ENCODE data around the gene AKAP6. TPM values are rescaled to one million over a fixed set of nuclear protein-coding genes. Genes with fewer than 3 reads are reported as not detected.

Gene AKAP6
- total and polyA plus RNA-seq, 2 experiments from 2014 or later, result 0.38 to 0.42 TPM

DNA sequence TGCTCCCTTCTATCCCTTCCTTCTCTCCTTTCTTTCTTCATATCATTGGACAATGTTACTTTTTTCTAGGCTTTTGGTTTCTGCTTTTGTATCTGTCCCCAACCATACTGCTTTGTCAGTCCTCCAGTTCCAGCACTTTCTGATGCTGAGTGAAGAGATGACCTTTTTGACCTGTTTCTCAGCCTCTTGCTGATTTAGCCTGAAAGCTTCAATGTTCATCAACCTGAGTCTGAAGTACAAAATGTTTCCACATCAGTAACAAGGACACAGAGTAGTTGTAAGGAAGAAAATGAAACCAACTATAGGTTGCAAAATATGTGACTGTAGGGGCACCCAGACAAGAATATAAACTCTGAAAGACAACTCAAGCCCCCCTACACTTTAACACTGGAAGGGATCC is 25.2 kb upstream of the AKAP6 start:
- no peak for ATAC-seq
- H3K27ac ChIP-seq (ENCODE audit: low read depth), result no peak overlapping the region
- Mint-ChIP-seq H3K9me3 (no peaks in the 10 kb centered on the region), H3K27me3 (ENCODE audit: insufficient read depth, low read depth, poor library complexity) (no peaks in the 10 kb centered on the region), H3K27ac (no peak overlapping the region), H3K4me3 (no peak overlapping the region), H3K36me3 (ENCODE audit: low read depth) (no peaks in the 10 kb centered on the region), H3K4me1 (no peaks in the 10 kb centered on the region)
- H3F3A ChIP-seq (replicated peaks; ENCODE audit: low read depth), result no peaks in the 10 kb centered on the region
- H4K20me1 ChIP-seq (replicated peaks; ENCODE audit: insufficient read depth), result no peaks in the 10 kb centered on the region
- H3K4me2 ChIP-seq, result no peak overlapping the region
- no peak for DNase-seq (ENCODE audit: low spot score)
- H3K4me1 ChIP-seq (ENCODE audit: insufficient read depth), result no peaks in the 10 kb centered on the region
- no peak overlapping the region for H2AFZ ChIP-seq
- no peaks in the 10 kb centered on the region for H3K9me2 ChIP-seq (ENCODE audit: insufficient read depth)
- no peaks in the 10 kb centered on the region for H3K36me3 ChIP-seq (ENCODE audit: insufficient read depth)
- H3K79me2 ChIP-seq (replicated peaks; ENCODE audit: insufficient read depth), result no peaks in the 10 kb centered on the region
- no peaks in the 10 kb centered on the region for H3K27me3 ChIP-seq (ENCODE audit: insufficient read depth)
- TF ChIP-seq EZH2phosphoT487 (IDR thresholded peaks at IDR 0.05; ENCODE audit: unreplicated experiment) (no peak), ZNF331 (CRISPR knock-in tag; IDR thresholded peaks at IDR 0.05; ENCODE audit: low read depth) (no peak), NANOG (IDR thresholded peaks at IDR 0.05; ENCODE audit: borderline replicate concordance) (no peak), POLR2AphosphoS5 (IDR thresholded peaks at IDR 0.05; ENCODE audit: low read depth) (no peak)
- TF ChIP-seq, protein P1, sequence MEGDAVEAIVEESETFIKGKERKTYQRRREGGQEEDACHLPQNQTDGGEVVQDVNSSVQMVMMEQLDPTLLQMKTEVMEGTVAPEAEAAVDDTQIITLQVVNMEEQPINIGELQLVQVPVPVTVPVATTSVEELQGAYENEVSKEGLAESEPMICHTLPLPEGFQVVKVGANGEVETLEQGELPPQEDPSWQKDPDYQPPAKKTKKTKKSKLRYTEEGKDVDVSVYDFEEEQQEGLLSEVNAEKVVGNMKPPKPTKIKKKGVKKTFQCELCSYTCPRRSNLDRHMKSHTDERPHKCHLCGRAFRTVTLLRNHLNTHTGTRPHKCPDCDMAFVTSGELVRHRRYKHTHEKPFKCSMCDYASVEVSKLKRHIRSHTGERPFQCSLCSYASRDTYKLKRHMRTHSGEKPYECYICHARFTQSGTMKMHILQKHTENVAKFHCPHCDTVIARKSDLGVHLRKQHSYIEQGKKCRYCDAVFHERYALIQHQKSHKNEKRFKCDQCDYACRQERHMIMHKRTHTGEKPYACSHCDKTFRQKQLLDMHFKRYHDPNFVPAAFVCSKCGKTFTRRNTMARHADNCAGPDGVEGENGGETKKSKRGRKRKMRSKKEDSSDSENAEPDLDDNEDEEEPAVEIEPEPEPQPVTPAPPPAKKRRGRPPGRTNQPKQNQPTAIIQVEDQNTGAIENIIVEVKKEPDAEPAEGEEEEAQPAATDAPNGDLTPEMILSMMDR (conservative IDR thresholded peaks at IDR 0.05; ENCODE audit: low read depth in 2 of 2), result no peak
- TF ChIP-seq, protein P2, sequence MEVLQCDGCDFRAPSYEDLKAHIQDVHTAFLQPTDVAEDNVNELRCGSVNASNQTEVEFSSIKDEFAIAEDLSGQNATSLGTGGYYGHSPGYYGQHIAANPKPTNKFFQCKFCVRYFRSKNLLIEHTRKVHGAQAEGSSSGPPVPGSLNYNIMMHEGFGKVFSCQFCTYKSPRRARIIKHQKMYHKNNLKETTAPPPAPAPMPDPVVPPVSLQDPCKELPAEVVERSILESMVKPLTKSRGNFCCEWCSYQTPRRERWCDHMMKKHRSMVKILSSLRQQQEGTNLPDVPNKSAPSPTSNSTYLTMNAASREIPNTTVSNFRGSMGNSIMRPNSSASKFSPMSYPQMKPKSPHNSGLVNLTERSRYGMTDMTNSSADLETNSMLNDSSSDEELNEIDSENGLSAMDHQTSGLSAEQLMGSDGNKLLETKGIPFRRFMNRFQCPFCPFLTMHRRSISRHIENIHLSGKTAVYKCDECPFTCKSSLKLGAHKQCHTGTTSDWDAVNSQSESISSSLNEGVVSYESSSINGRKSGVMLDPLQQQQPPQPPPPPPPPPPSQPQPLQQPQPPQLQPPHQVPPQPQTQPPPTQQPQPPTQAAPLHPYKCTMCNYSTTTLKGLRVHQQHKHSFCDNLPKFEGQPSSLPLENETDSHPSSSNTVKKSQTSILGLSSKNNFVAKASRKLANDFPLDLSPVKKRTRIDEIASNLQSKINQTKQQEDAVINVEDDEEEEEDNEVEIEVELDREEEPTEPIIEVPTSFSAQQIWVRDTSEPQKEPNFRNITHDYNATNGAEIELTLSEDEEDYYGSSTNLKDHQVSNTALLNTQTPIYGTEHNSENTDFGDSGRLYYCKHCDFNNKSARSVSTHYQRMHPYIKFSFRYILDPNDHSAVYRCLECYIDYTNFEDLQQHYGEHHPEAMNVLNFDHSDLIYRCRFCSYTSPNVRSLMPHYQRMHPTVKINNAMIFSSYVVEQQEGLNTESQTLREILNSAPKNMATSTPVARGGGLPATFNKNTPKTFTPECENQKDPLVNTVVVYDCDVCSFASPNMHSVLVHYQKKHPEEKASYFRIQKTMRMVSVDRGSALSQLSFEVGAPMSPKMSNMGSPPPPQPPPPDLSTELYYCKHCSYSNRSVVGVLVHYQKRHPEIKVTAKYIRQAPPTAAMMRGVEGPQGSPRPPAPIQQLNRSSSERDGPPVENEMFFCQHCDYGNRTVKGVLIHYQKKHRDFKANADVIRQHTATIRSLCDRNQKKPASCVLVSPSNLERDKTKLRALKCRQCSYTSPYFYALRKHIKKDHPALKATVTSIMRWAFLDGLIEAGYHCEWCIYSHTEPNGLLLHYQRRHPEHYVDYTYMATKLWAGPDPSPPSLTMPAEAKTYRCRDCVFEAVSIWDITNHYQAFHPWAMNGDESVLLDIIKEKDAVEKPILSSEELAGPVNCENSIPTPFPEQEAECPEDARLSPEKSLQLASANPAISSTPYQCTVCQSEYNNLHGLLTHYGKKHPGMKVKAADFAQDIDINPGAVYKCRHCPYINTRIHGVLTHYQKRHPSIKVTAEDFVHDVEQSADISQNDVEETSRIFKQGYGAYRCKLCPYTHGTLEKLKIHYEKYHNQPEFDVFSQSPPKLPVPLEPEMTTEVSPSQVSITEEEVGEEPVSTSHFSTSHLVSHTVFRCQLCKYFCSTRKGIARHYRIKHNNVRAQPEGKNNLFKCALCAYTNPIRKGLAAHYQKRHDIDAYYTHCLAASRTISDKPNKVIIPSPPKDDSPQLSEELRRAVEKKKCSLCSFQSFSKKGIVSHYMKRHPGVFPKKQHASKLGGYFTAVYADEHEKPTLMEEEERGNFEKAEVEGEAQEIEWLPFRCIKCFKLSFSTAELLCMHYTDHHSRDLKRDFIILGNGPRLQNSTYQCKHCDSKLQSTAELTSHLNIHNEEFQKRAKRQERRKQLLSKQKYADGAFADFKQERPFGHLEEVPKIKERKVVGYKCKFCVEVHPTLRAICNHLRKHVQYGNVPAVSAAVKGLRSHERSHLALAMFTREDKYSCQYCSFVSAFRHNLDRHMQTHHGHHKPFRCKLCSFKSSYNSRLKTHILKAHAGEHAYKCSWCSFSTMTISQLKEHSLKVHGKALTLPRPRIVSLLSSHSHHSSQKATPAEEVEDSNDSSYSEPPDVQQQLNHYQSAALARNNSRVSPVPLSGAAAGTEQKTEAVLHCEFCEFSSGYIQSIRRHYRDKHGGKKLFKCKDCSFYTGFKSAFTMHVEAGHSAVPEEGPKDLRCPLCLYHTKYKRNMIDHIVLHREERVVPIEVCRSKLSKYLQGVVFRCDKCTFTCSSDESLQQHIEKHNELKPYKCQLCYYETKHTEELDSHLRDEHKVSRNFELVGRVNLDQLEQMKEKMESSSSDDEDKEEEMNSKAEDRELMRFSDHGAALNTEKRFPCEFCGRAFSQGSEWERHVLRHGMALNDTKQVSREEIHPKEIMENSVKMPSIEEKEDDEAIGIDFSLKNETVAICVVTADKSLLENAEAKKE (CRISPR knock-in tag; IDR thresholded peaks at IDR 0.05), result no peak
- H3K4me3 ChIP-seq, result no peak overlapping the region

All from GM23338 (cell line).